ENCODE measurements around the gene GNA12. TPM values are rescaled to one million over a fixed set of nuclear protein-coding genes. Genes with fewer than 3 reads are reported as not detected.

GNA12 gene
- total and polyA plus RNA-seq, 10 of the 15 experiments (the other 5 are each of a cell fraction or from before 2014, with no cell fraction given): 1.9 to 51.8 (median 12.6) TPM

- ChIA-PET POLR2A (interaction anchor here (1.1 to 2.8 kb wide), 3 partner anchors 10 to 54 kb away, joined by 3 to 17 read pairs (median 12); no protein-coding TSS in a partner anchor), CTCF (interaction anchor here (1.0 to 3.2 kb wide), 8 partner anchors 10 to 176 kb away, joined by 3 to 56 read pairs (median 6); no protein-coding TSS in a partner anchor), SMC1A (ENCODE audit: uncharacterized antibody, unreplicated experiment) (interaction anchor here (1.4 to 5.8 kb wide), 5 partner anchors 10 to 176 kb away, joined by 3 to 49 read pairs (median 6); no protein-coding TSS in a partner anchor), RAD21 (ENCODE audit: unreplicated experiment) (interaction anchor here (0.8 to 2.6 kb wide), 6 partner anchors 10 to 136 kb away, joined by 3 to 31 read pairs (median 4); no protein-coding TSS in a partner anchor)
- DNase-seq (ENCODE audit: low read depth, low spot score) (peak; percentile 62), ATAC-seq (peak; percentile 84), FAIRE-seq (peak; percentile 98)
- under 1% methylated on average over 62 of the region's 62 CpGs for WGBS (ENCODE audit: insufficient coverage, insufficient replicate concordance, low lambda C conversion rate, missing lambda C conversion rate)
- intact Hi-C loops (cut with micrococcal nuclease; ENCODE audit: unreplicated experiment): no loop called here
- Histone ChIP-seq H3K36me3 (ENCODE audit: control insufficient read depth in 2 of 2, insufficient read depth in 2 of 2, low read length in 1 of 2) (no peaks in the 10 kb centered on the region), H3K9ac (ENCODE audit: control insufficient read depth, insufficient read depth, low read length) (no peak overlapping the region; the same call in 1 of the 2 replicates), H3K4me2 (ENCODE audit: control insufficient read depth, insufficient read depth) (peak overlapping the region; percentile 99), H3K4me3 (peak overlapping the region; percentile 23; the same call in 1 of the 2 replicates), H3K9me3 (replicated peaks; ENCODE audit: control insufficient read depth, insufficient read depth, low read length) (no peaks in the 10 kb centered on the region), H4K20me1 (ENCODE audit: control insufficient read depth, insufficient read depth) (no peaks in the 10 kb centered on the region; the same call in 1 of the 2 replicates), H2AFZ (ENCODE audit: control insufficient read depth, low read depth, low read length) (0 out of 2 replicates have a peak overlapping the region, but pooled peaks have one; percentile 12), H3K27me3 (replicated peaks in 1 of 2; ENCODE audit: control insufficient read depth in 2 of 2, insufficient read depth in 2 of 2, low read length in 1 of 2) (peaks cover 3 to 7% of the 10 kb centered on the region in 2 experiments; a peak in 3 of 4 replicates), H3K4me1 (ENCODE audit: control insufficient read depth, insufficient read depth, low read length) (peaks cover 27% of the 10 kb centered on the region), H3K79me2 (ENCODE audit: control insufficient read depth, insufficient read depth, low read length) (no peaks in the 10 kb centered on the region), H3K27ac (ENCODE audit: control insufficient read depth, insufficient read depth) (0 out of 2 replicates have a peak overlapping the region, but pooled peaks have one; percentile 10)
- BruUV-seq (replicated peaks): no TSS peak
- in situ Hi-C loops (cut with MboI): no loop called here
- TF ChIP-seq STAT1 (conservative IDR thresholded peaks at IDR 0.05) (no peak), JUNB (IDR thresholded peaks at IDR 0.05) (no peak), NFXL1 (IDR thresholded peaks at IDR 0.05; ENCODE audit: borderline replicate concordance) (no peak), ATF7 (IDR thresholded peaks at IDR 0.05; ENCODE audit: low read depth) (0 out of 2 replicates have a peak, but pooled peaks have one; percentile 36), RUNX3 (IDR thresholded peaks at IDR 0.05; ENCODE audit: low read length) (peak; percentile 93), PKNOX1 (IDR thresholded peaks at IDR 0.05) (peak; percentile 38; the same call in 1 of the 2 replicates), POU2F2 (IDR thresholded peaks at IDR 0.05; ENCODE audit: borderline replicate concordance, low read depth, low read length) (peak; percentile 10; the same call in 1 of the 3 replicates), PAX5 (IDR thresholded peaks at IDR 0.05; ENCODE audit: borderline replicate concordance, low read depth, low read length) (peak; percentile 80; the same call in 1 of the 2 replicates), SMARCA5 (IDR thresholded peaks at IDR 0.05) (0 out of 2 replicates have a peak, but pooled peaks have one; percentile 22), BACH1 (IDR thresholded peaks at IDR 0.05; ENCODE audit: borderline replicate concordance) (no peak), NBN (IDR thresholded peaks at IDR 0.05) (peak; percentile 63; the same call in 1 of the 2 replicates), CBFB (IDR thresholded peaks at IDR 0.05; ENCODE audit: low read depth) (peak; percentile 74), NR2F1 (conservative IDR thresholded peaks at IDR 0.05) (peak; percentile 70), SUZ12 (IDR thresholded peaks at IDR 0.05; ENCODE audit: unreplicated experiment) (no peak), CREM (IDR thresholded peaks at IDR 0.05; ENCODE audit: low read depth) (peak; percentile 47; the same call in 1 of the 2 replicates), ATF2 (IDR thresholded peaks at IDR 0.05; ENCODE audit: low read length) (peak; percentile 21; the same call in 1 of the 2 replicates), EP300 (IDR thresholded peaks at IDR 0.05; ENCODE audit: borderline replicate concordance in 1 of 2, control insufficient read depth in 1 of 2, low read depth in 2 of 2, low read length in 2 of 2) (peak; percentile 71 to 87), IRF4 (IDR thresholded peaks at IDR 0.05; ENCODE audit: low read depth, low read length) (0 out of 2 replicates have a peak, but pooled peaks have one; percentile 53), DPF2 (IDR thresholded peaks at IDR 0.05) (peak; percentile 86), EGR1 (IDR thresholded peaks at IDR 0.05; ENCODE audit: borderline replicate concordance in 1 of 2, low read depth in 2 of 2, low read length in 2 of 2) (no peak; a peak in 1 of 3 replicates), IKZF2 (IDR thresholded peaks at IDR 0.05) (peak; percentile 76 to 79), ZNF24 (IDR thresholded peaks at IDR 0.05) (no peak)
These were observed 155.4 kb downstream of the GNA12 start for GRCh38 chr7:2688409-2689342.
